ENCODE measurements around the gene BDNF.

The BDNF gene

DNA sequence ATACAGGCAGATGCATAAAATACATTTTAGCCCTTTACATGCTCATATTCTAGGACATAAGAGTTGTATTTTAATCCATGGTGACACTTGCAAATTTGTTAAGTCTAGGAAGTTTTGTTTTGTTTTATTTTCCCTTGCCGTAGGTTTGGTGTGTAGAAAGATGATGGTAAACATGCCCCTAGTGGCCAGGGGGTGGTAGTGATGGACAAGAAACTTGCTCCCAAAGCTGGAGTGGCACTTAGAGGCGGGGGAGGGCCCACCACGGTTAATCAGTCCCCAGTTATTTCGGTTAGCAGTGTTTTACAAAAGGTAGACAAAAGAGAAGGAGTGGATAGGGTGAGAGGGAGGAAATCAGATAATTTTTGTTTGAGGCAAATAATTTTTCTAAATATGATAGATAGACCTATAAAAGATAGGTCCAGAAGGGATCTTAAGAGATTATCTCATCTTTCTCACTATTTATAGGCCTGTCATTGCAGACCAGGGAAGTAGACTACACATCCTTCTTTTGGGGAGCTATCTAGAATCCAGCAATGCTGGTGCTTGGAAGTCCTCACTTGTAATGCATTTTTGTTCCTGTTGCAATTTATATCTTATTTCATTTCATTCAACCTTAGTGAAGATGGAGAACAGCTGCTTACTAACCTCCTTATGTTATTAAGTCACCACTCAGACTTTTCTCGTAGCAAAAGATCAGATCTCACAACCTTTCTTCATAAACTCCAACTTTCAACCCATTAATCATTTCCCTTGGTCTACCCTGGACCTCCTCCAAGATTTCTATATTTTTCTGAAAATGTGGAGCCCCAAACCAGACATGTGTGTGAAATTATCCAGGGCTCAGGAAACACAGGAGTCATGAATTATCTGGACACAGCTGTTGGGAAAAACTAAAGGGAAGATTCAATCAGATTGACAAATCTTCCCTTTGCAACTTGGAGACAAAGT lies 5.9 kb upstream of the BDNF start:
- DNase-seq (ENCODE audit: low read depth in 2 of 2): no peak

DNA sequence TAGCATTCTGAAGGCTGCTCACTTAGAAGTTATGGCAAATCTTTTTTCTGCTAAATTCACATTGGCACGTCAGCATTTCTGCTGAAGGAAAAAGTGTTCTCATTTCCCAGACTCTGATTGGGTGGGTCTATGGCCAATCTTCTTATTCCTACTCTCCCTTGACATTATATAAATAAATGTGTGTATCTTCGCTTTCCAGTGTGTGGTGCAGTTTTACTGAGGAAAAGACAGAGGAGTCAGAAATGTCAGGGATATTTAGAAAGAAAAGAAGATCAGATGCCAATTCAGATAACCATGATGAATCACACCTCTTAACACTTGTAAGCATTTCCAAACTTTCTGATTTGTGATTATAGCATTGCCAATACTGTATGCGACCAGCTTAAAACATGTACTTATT lies 3.2 kb upstream of the BDNF start:
- DNase-seq (ENCODE audit: low read depth in 2 of 2): no peak

DNA sequence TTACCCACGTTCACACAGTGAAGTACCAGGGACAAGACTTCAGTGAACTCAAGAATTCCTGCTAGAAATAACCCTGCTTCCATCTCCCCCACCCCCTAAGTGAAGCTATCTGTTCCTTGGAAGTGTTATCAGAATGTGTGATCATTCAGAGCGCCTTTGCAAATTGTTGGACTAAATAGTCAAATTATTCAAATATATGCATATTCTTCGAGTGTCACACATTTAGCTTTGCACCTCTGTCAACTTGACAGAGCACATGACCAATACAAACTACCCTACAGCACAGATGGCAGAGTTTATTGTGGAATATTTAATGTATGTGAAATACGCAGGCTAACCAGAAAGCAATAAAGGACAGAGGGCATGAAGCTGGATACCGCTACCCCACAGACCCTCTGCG lies 2.6 kb upstream of the BDNF start:
- no peak for DNase-seq (ENCODE audit: low read depth in 2 of 2)

DNA sequence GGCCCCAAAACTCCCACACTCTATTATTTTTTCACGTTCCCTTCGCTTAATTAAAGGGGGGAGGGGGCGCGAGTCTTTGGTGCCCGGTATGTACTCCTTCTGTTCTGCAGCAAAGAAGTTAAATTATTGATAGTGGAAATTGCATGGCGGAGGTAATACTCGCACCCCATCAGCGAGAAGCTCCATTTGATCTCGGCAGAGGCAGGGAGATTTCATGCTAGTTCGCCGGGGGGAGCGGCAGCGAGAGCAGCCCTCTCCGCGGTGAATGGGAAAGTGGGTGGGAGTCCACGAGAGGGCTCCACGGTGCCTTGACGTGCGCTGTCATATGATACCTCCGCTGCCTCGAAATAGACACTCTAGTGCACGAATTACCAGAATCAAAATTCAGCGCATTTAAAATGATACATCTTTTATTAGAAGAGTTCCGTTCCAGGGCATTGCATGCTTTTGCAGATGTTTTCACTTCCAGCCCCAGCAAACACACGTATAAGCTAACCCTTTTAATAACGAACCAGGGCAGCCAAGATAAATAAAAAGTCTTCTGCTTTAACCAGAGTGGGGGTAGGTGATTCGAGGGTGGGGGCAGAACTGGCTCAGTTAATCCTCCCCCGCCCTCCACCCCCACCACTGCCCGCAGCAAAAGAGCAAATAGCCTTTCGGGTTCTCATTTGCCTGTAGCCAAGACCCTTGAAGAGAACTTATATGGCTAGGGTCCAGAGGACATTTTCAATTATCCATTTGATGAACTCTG lies 1.3 kb upstream of the BDNF start:
- no peak for DNase-seq (ENCODE audit: low read depth in 2 of 2)

DNA sequence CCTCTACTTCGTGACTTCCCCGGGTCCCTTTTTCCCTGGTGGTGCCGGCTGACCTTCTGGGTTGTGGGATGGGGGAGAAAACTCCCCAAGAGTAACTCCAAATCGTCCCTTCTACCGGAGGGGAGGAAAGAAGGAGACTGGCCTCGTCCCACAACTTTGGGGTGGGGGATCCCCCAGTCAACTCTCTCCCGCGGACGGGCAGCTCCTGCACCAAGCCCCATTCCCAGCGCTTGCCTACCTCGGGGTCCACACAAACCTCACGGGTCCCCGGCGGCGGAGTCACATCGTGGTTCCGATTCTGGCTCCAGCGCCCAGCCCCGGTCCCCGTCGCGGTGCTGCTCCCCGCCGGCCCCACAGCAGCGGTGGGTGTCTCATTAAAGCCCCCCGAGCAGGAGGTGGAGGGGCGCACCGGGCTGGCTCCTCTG lies 317 bp downstream of the BDNF start:
- DNase-seq (ENCODE audit: low read depth in 2 of 2): no peak

DNA sequence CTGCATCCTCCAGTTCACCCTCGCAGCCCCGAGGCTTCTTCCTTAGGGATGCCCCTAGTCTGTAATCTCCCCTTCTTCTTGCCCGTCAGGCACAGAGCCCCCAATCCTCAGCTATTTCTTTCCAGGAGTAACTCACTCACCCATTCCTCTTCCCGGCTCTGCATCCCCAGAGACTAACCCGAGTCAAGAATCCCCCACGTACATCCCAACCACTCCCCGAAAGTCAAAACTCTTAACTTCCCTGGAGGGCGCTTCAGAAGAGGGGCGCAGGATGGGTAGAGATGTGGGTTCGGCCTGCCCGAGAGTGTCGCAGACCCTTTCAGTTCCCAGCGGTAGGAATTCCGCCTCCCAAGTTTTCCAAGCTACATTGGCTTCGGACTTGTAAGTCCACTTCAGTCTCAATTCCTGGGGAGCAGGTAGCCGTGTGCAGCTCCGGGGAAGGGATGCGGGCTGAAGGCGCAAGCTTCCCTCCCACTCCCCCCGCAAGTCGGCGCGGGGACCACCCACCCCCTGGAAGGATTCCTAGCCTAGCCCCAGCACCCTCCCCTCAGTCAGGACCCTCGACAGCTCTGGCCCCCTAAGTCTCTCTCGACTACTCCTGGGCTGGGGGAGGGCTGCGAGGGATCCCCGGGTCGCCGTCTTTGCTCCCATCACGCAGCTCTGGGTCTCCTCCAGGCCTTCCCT lies 871 bp downstream of the BDNF start:
- DNase-seq (ENCODE audit: low read depth in 2 of 2): no peak

DNA sequence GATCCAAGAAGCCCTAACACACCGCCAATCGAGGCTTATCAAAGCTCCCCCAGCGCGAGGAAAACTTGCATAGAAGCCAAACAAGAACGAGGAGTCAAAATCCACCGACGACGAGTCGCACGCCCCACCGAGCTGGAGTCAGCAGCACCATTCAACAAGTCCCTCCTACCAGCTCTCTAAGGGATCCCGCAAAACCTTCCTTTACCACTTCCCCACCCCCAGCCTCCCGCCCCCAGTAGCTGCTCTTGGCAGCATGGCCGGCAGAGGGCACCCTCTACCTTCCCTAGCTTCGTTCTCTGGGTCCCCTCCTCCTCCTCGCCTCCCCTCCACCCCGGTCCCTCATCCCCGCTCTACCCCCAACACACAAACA lies 1.4 kb downstream of the BDNF start:
- DNase-seq (ENCODE audit: low read depth in 2 of 2): peak in 1 of 2 donors; percentile 25

DNA sequence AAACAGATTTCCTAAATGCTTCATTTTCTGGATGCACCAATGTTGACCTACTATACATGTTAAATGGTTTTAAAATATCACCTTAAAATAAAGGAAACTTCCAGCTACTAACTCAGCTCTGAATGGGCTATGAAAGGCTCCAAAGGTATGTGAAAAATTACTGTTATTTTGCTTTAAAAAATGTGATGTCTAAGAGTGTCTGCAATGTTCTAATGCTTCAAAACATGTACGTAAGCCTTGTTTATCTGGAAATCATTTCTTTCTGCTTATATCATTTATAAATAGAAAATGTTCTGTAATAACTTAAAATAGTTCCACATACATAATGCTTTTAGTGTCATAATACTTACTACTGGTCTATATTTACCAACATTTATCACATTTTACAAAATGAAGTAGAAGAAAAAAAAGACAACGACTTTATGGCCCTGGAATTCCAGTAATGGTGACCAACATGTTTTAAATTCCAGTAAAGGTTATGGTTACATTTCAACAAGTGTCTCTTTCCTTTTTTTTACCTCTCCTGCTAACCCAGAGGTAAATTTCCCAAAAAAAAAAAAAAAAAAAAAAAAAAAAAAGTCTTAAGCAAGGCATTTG lies 2.5 kb downstream of the BDNF start:
- DNase-seq (ENCODE audit: low read depth in 2 of 2): no peak

DNA sequence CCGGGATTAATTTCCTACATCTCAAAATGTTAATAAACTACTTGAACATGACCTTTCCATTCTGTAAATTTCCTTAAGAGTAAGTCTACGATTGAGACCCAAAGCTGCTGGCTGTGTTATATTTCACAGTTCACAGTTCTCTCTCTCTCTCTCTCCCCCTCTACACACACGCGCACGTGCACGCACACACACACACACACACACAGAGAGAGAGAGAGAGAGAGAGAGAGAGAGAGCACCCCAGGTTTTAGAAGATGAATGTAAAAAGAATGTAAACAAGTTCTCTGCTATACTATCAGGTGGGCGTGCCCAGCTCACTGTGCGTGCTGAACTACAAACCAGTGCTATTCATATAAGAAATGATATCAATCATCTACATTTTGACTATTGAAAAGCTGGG lies 3.3 kb downstream of the BDNF start:
- no peak for DNase-seq (ENCODE audit: low read depth in 2 of 2)

DNA sequence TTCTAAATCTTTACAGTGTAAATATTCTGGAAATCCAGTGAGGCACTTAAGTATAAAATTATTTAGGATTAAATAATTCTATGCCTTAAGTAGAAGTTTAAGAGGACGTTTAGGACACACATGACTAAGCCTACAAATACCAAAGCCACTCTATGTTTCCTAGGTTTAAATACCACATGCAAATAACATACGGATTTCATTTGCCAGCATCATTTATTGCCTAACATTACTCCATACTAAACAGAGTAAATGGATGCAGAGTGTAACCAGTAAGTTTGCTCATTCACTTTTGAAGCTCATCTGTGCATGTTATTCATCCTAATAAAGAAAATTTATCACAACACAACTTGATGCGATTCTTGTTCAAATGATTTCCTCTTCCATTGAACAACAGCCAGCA lies 4.1 kb downstream of the BDNF start:
- no peak for DNase-seq (ENCODE audit: low read depth in 2 of 2)

DNA sequence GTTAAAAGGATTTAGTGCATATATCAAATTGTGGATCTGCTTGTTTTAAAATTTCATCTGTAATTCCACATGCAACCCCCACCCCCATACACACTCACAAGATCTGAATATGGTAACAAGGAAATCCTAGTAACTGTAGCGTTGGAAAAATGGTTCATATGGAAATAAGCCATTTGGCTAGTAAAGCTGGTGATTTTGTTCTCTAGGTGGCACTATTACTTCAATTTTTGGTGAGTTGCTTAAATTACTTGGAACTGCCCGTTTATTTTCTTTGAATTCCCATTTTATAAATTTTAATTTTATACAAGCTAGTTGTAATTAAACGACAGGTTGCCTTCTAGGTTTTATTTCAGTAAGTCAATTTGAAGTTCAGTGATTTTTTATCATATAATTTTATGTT lies 5.3 kb downstream of the BDNF start:
- DNase-seq (ENCODE audit: low read depth in 2 of 2): no peak

DNA sequence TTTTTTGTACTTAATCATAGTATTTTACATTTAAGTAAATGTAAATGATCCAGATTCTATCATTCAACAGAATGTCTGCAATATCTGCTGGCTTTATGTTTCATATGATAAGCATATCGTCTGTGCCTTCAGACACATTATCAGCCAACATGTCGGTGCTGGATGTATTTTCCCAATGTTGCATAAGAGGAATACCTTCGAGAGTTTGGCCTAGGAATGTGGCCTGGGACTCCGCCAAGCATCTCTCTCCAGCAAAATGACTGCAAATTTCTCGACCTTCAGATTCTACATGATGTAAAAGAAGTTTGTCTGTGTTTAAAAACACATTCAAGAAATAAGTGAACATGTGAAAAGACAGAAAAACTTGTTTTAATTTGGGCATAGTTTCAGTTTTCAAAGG lies 6.9 kb downstream of the BDNF start:
- DNase-seq (ENCODE audit: low read depth in 2 of 2): no peak

DNA sequence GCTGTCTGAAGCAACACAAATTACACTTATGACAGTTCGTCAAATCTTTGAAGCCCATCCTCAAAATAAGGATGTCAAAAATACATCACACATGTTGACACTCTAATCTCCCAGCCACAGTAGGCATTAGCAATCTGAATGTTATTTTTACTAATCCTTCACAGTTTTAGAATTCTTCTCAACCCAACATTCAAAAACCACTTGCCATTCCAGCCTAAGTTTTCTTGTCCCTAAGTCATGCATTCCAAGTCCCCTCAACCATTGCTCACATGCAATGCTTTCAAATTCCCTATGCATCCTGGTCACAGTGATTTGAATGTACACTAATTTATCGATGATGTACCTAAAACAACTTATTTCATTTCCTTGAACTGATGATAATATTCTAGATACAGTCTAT lies 7.5 kb downstream of the BDNF start:
- no peak for DNase-seq (ENCODE audit: low read depth in 2 of 2)

DNA sequence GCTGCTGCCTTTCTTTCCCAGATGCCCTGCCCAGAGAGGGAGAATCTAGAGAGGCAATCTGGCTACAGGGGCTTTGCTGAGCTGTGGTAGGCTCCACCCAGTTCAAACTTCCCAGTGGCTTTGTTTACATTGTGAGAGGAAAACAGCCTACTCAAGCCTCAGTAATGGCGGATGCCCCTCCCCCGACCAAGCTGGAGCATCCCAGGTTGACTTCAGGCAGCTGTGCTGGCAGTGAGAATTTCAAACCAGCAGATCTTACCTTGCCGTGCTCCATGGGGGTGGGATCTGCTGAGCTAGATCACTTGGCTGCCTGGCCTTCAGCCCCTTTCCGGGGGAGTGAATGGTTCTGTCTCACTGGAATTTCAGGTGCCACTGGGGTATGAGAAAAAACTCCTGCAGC lies 12.2 kb downstream of the BDNF start:
- DNase-seq (ENCODE audit: low read depth in 2 of 2): no peak

DNA sequence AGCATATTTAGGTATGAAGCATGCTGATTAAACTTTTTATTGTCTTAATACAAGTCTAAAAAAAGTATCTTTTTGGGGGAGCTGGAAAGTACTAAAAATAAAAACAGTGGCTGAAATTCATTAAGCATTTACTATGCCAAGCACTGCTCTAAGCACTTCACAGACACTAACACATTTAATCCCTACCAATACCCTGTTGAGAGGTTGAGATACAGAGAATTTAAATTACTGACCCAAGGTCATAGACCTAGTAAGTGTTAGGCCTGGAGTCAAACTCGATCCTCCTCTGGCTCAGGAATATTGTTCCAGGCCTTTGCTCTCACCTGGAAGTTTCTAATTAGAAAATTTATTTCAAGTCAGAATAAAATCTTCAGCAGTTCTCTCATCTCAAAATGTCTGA lies 18.6 kb downstream of the BDNF start:
- DNase-seq (ENCODE audit: low read depth in 2 of 2): no peak

DNA sequence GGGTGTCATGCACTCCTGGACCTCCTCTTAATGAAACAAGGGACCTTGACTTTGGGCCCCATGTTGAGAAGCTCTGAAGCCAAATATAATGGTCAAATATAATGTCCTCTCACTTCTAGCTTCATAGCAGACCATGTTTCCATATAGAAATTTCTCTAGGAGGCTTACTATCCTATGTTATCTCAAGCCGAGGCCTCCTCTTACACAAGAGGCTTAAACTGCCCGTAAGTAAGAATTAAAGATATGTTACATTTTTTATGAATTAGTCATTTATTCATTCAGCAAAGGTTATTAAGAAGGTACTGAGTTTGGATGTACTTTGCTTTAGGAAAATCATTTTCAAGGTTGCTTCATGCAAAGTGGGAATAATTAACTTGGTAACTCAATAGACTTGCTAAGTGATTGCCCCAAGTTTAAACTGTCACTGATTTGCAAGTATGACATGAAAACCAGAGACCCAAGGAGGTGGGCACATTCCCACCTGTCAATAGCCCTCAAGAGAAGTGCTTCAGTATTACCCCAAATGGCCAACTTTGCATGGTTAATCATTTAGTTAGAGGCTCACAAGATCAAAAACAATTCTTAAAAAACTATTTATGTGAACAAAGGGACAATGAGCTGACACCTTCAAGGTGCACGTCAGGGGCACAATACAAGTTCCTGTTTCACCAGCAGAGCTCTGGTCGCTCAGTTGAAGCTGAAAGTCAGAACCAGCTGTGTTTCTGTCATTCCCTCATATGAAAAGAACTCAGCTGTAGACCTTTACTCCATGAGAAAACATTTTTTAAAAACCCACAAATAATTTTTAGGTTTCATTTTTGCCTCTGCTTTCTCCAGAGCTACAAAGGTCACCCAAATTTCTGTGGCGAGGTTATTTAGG lies 20.9 kb downstream of the BDNF start:
- no peak for DNase-seq (ENCODE audit: low read depth in 2 of 2)

DNA sequence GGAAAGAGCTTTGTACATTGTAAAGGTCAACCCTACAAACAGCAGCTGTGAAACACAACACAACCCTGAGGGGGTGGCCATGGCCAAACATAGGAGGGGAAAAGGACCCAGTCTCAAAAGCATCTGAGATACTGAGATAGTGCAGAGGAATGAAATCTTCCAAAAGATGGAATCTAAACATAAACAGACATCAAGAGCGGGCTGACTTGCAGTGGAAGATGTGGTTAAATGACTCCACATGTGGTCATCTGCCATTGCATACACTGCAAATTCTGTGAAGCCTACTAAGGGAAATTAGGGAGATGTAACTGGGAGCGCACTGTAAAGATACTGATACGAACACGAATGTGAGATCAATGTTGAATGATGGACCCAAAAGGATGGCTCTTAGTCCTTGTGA lies 22.0 kb downstream of the BDNF start:
- no peak for DNase-seq (ENCODE audit: low read depth in 2 of 2)

DNA sequence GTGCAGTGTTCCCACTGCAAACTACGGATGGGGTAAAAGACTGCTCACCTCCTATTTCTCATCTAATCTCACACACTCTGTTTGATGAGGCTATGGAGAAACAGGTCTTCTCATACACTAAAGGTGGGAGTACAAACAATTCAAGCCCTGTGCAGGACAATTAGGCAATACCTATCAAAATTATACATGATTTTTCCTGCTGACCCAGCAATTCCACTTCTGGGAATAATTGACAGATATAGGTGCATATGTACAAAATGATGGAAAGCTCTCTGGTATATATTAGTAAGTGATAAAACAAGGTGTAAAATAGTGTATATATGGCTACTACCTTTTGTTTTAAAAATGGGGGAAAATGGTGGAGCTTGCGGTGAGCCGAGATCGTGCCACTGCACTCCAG lies 23.1 kb downstream of the BDNF start:
- no peak for DNase-seq (ENCODE audit: low read depth in 2 of 2)

DNA sequence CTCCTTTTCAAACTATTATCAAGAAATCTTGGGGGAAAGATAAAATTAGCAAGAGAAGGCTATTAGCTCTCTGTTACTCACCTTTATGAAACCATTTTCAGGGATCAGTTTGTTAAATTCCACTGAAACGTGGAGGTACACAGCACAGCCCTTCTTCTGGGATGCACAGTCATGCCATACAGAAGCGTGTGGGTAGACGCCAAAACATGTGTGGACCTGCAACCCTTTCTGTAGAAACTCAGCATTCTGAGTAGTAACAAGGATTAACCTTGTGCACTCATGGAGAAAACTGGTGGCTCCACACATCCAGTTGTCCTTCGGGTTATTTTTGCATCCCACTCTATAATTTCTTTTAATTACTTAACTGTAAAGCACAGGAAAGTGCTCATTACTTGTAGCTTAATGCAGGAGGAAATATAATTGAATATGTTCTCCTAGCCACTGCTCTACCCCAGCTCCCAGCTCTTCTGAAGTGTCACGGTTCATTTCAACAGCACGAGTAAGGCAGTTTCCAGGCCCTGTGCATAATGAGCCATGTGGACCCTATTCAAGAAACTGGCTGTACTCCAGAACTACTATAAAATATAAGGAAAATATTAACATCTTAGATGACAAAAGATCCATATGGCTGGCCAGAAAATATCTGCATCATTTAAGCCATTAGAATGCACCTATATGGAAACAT lies 26.1 kb downstream of the BDNF start:
- no peak for DNase-seq (ENCODE audit: low read depth in 2 of 2)

DNA sequence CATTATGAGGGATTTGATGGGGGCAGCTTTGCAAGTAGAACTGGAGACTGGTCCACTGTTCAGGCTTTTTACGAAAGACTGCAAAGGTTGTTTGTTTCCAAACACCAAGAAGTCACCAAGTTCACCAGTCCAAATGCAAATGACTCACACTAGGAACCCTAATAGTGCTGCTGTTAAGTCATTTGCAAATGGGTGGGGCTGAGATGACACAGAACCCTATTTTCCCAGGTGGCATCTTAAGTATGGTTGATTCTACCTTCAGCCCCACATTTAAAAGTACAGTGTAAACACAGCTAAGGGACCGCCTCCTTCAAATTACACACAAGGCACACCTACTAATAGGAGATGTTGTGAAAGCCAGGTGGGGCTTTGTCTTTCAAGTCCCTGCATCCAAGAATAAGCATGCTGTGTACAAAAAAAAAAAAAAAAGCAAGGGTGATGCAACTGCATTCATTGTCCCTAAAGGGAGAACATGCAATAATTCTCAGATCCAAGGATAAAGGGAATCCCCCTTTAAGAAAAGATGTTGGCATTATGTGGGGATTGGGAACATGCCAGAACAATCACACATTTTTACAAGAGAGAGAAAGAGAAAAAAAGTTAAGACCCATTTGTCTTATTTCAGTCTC lies 27.3 kb downstream of the BDNF start:
- DNase-seq (ENCODE audit: low read depth in 2 of 2): no peak
